Transverse colon (tissue), 3 donors: ENCODE data around the gene NLRP10.

Source experiments
- CTCF ChIP-seq, 5 experiments: fragments of 200-600 bp in 3 of 5; fragments of 450-650 bp in 2 of 5; sonication (generic) in 3 of 5; IDR thresholded peaks; 1 replicate in 2 of 5; 2 replicates in 3 of 5; pipeline ENCODE4 v1.5.1; 2016 to 2017; ENCODE audit warnings: antibody characterized with exemption in 5 of 5, inconsistent platforms in 3 of 5, mild to moderate bottlenecking in 2 of 5, moderate library complexity in 1 of 5
- POLR2A ChIP-seq: fragments of 450-650 bp; IDR thresholded peaks from one replicate; pipeline ENCODE4 v1.6.1; 2016; ENCODE audit warnings: antibody characterized with exemption, mild to moderate bottlenecking, moderate library complexity

GRCh38 chr11:7999795-8000194 lies 34.5 kb upstream of the NLRP10 start:
- TF ChIP-seq CTCF (IDR thresholded peaks at IDR 0.05) (no peak), POLR2A (no peak)
